GM21723 (cell line): ENCODE results near the gene CTNNA3.

Experiments used
- ATAC-seq: cut with Tn5 transposase; IDR thresholded peaks from one replicate; pipeline ENCODE4 v1.9.1; 2021; ENCODE audit warnings: mild to moderate bottlenecking, moderate library complexity; ENCODE audit not compliant: unreplicated experiment

Gene CTNNA3

GRCh38 chr10:66780796-66781195, 915.2 kb downstream of the CTNNA3 start:
- ATAC-seq, result no peak

- ATAC-seq, result no peak
Measured at GRCh38 chr10:66778351-66778750, 917.6 kb downstream of the CTNNA3 start.

GRCh38 chr10:66777665-66778064, 918.3 kb downstream of the CTNNA3 start:
- ATAC-seq, result no peak

GRCh38 chr10:66773472-66773817, 922.5 kb downstream of the CTNNA3 start:
- no peak for ATAC-seq

- ATAC-seq, result no peak
Measured at GRCh38 chr10:66772548-66773471, 923.2 kb downstream of the CTNNA3 start.

GRCh38 chr10:66767707-66768106, 928.3 kb downstream of the CTNNA3 start:
- ATAC-seq, result no peak

GRCh38 chr10:66762218-66762729, 933.7 kb downstream of the CTNNA3 start:
- no peak for ATAC-seq

GRCh38 chr10:66760941-66761340, 935.1 kb downstream of the CTNNA3 start:
- ATAC-seq, result no peak

GRCh38 chr10:66755474-66755873, 940.5 kb downstream of the CTNNA3 start:
- no peak for ATAC-seq

- no peak for ATAC-seq
Measured at GRCh38 chr10:66752714-66753113, 943.3 kb downstream of the CTNNA3 start.

GRCh38 chr10:66748217-66748616, 947.8 kb downstream of the CTNNA3 start:
- no peak for ATAC-seq

GRCh38 chr10:66747451-66747850, 948.5 kb downstream of the CTNNA3 start:
- ATAC-seq, result no peak

GRCh38 chr10:66746711-66747110, 949.3 kb downstream of the CTNNA3 start:
- ATAC-seq, result no peak

GRCh38 chr10:66746246-66746645, 949.7 kb downstream of the CTNNA3 start:
- no peak for ATAC-seq

GRCh38 chr10:66744915-66745314, 951.1 kb downstream of the CTNNA3 start:
- no peak for ATAC-seq

- no peak for ATAC-seq
Measured at GRCh38 chr10:66737241-66737640, 958.8 kb downstream of the CTNNA3 start.

- ATAC-seq, result no peak
Measured at GRCh38 chr10:66723608-66724400, 972.2 kb downstream of the CTNNA3 start.

- no peak for ATAC-seq
Measured at GRCh38 chr10:66719483-66719882, 976.5 kb downstream of the CTNNA3 start.

- no peak for ATAC-seq
Measured at GRCh38 chr10:66717231-66717981, 978.6 kb downstream of the CTNNA3 start.

- ATAC-seq, result no peak
Measured at GRCh38 chr10:66714741-66715140, 981.3 kb downstream of the CTNNA3 start.

- no peak for ATAC-seq
Measured at GRCh38 chr10:66713387-66713786, 982.6 kb downstream of the CTNNA3 start.
